ENCODE measurements around the gene CLEC4F.

Gene CLEC4F

GRCh38 chr2:70826696-70827350 lies 6.4 kb upstream of the CLEC4F start:
- Histone ChIP-seq H3K27me3 (replicated peaks) (no peaks in the 10 kb centered on the region), H3K27ac (no peak overlapping the region), H3K36me3 (replicated peaks) (no peaks in the 10 kb centered on the region), H3K4me3 (ENCODE audit: low read depth, low read length) (no peak overlapping the region)
- no peak for TF ChIP-seq CTCF (IDR thresholded peaks at IDR 0.05; ENCODE audit: low read depth, low read length, missing control alignments)
- in situ Hi-C loops (cut with HindIII; ENCODE audit: low pct_ligation_motif_present, low sequenced_read_pairs): no loop called here
- DNase-seq: no peak

DNA sequence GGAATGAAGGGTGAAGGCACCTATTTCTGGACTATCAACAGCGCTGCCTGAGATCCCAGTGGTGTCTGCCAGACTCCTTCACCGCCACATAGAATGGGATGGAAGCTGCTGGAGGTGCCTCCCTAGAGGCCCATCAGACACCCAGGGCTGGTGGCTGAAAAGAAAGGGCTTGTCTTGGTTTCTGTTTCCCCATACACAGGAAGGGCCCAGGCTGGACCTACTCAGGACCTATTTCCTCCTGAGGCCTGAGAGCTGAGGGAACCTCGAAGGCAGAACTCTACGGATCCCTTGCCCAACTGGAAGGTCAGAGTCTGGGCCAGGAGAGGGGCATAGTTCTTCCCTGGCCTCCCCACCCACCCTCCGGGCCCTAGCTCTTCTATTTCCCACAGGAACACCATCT lies 2.9 kb upstream of the CLEC4F start:
- Histone ChIP-seq H3K4me3 (ENCODE audit: low read depth, low read length) (no peak overlapping the region), H3K27ac (no peak overlapping the region), H3K27me3 (replicated peaks) (no peaks in the 10 kb centered on the region), H3K36me3 (replicated peaks) (no peaks in the 10 kb centered on the region)
- no peak for DNase-seq
- TF ChIP-seq CTCF (IDR thresholded peaks at IDR 0.05; ENCODE audit: low read depth, low read length, missing control alignments): no peak
- in situ Hi-C loops (cut with HindIII; ENCODE audit: low pct_ligation_motif_present, low sequenced_read_pairs): no loop called here

GRCh38 chr2:70822843-70823242 lies 2.4 kb upstream of the CLEC4F start:
- DNase-seq: no peak
- in situ Hi-C loops (cut with HindIII; ENCODE audit: low pct_ligation_motif_present, low sequenced_read_pairs): no loop called here

DNA sequence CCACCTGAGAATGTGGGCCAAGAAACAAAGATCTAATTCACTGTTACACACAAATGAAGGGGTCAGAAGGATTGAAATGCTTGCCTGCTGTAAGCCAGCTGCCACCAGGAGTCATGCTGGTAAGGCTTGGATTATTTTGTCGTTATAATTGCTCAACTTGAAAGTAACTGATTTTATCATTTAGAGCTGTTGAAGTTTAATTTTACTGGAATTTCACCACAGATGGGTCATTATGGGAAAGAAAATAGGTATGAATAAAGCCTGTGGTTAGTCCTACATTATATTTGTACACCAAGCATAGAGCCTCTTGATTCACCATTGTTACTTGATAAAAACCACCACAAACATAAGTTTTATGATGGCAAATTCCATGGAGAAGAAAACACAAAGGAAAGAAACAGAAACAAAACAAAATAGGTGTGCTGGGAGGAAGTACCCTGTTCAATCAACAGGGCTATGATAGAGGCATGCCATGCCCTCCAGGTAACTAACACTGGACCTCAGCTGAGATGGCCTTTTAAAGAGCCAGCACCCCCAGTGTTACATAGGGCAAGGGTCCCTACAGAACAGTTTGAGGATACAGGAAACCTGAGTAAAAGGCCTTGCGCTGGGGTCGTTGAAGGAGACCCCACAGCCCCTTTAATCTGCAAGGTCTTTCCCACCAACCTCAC lies 3.0 kb downstream of the CLEC4F start:
- H3K27me3 ChIP-seq (replicated peaks): no peaks in the 10 kb centered on the region
- H3K36me3 ChIP-seq (replicated peaks): no peaks in the 10 kb centered on the region
- H3K4me3 ChIP-seq (ENCODE audit: low read depth, low read length): no peak overlapping the region
- no peak overlapping the region for H3K27ac ChIP-seq
- DNase-seq: no peak
- in situ Hi-C loops (cut with HindIII; ENCODE audit: low pct_ligation_motif_present, low sequenced_read_pairs): no loop called here
- no peak for TF ChIP-seq CTCF (IDR thresholded peaks at IDR 0.05; ENCODE audit: low read depth, low read length, missing control alignments)

More at GRCh38 chr2:70822843-70823242, 2.4 kb upstream of the CLEC4F start:
- Histone ChIP-seq H3K27me3 (replicated peaks) (no peaks in the 10 kb centered on the region), H3K27ac (no peak overlapping the region), H3K4me3 (ENCODE audit: low read depth, low read length) (no peak overlapping the region), H3K36me3 (replicated peaks) (no peaks in the 10 kb centered on the region)
- TF ChIP-seq CTCF (IDR thresholded peaks at IDR 0.05; ENCODE audit: low read depth, low read length, missing control alignments): no peak

DNA sequence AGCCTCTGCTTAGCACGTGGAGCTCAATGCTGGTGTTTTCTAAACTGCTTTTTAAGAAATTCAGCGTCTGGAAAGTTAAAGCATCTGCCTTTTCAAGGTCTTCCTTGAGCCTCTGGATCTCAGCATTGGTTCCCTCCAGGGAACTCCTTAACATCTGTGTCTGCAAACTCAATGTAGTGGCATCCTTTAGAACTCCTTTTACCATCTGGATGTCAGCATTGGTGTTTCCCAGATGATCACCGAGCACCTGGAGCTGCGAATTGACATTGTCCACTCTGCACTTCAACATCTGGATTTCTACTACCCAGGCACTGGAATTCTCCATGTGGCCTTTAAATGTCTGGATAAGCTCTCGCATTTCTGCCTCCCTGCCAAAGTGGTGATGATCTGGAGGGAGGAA lies 3.7 kb downstream of the CLEC4F start:
- no peak overlapping the region for H3K4me3 ChIP-seq (ENCODE audit: low read depth, low read length)
- H3K27ac ChIP-seq: no peak overlapping the region
- in situ Hi-C loops (cut with HindIII; ENCODE audit: low pct_ligation_motif_present, low sequenced_read_pairs): no loop called here
- no peak for DNase-seq
- no peaks in the 10 kb centered on the region for H3K27me3 ChIP-seq (replicated peaks)
- TF ChIP-seq CTCF (IDR thresholded peaks at IDR 0.05; ENCODE audit: low read depth, low read length, missing control alignments): no peak
- no peaks in the 10 kb centered on the region for H3K36me3 ChIP-seq (replicated peaks)

Data from brain microvascular endothelial cell (primary cell).